ENCODE results near the gene SPECC1. TPM values are rescaled to one million over a fixed set of nuclear protein-coding genes. Genes with fewer than 3 reads are reported as not detected.
"Not testable (repeated sequence)": the region's sequence is repeated elsewhere in the genome, so short reads cannot be mapped to it uniquely, and the experiment has no call there.

Gene SPECC1
- polyA plus RNA-seq, 3 donors, result 5.0 to 11.5 (median 8.2) TPM

GRCh38 chr17:20363846-20364245 is 354.7 kb downstream of the SPECC1 start:
- not testable (repeated sequence) for H3K27ac ChIP-seq (ENCODE audit: low read depth, low read length)
- 66 to 84% (median 75%) methylated on average over 4 of the region's 4 CpGs for WGBS, 3 donors

Other genes starting within 250 kb of the SPECC1 start
- 10 to 100 TPM in 1 of 3 donors, 1 to 10 TPM in 2; 4.6 to 18.6 (median 7.4) TPM for gene ULK2, start 141.4 kb upstream of the SPECC1 start, polyA plus RNA-seq
- 10 to 100 TPM in 1 of 3 donors, 1 to 10 TPM in 2; 5.6 to 11.4 (median 8.4) TPM for gene AKAP10, start 31.5 kb upstream of the SPECC1 start, polyA plus RNA-seq

All from adipose tissue (tissue), 3 donors.